T-helper 1 cell treated with Interleukin-12 subunit alpha and Interleukin-12 subunit beta and Interleukin-4 antibody, amounts not matched to agents 30 μg/mL and 1 μg/mL, for 36 hours (primary cell): ENCODE measurements around the gene ZFHX2.

Source experiments
- H3K27ac Mint-ChIP-seq: one replicate; pipeline ENCODE4 v1.8.0; 2021; ENCODE audit warnings: mild to moderate bottlenecking, mixed read lengths
- H3K27me3 Mint-ChIP-seq: one replicate; pipeline ENCODE4 v1.8.0; 2021; ENCODE audit warnings: low read depth, mixed read lengths
- H3K36me3 Mint-ChIP-seq: one replicate; pipeline ENCODE4 v1.8.0; 2021; ENCODE audit warnings: low read depth, mixed read lengths
- H3K4me1 Mint-ChIP-seq: one replicate; pipeline ENCODE4 v1.8.0; 2021; ENCODE audit warnings: low read depth, mixed read lengths
- H3K4me3 Mint-ChIP-seq: one replicate; pipeline ENCODE4 v1.8.0; 2021; ENCODE audit warnings: mild to moderate bottlenecking, moderate library complexity, mixed read lengths
- H3K9me3 Mint-ChIP-seq: one replicate; pipeline ENCODE4 v1.8.0; 2021; ENCODE audit warnings: mixed read lengths

ZFHX2 gene

DNA sequence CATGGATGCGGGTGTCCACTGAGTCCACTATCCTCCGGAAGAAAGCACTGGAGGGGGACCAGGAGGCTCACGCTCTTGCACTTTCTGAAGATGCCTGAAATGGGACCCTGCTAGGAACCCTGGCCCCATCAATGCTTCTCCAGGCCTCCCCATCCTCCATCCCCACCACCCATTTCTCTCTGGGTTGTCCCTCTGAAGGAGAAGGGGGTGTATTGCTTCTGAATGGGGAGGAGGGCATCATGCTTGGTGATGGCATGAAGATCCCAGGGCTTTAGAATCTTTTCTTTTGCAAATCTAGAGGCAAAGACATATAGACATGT lies 27.7 kb upstream of the ZFHX2 start:
- no peaks in the 10 kb centered on the region for H3K9me3 Mint-ChIP-seq
- H3K4me3 Mint-ChIP-seq: no peak overlapping the region
- H3K36me3 Mint-ChIP-seq: no peaks in the 10 kb centered on the region
- no peak overlapping the region for H3K27ac Mint-ChIP-seq
- peaks cover 48% of the 10 kb centered on the region for H3K27me3 Mint-ChIP-seq
- peaks cover 11% of the 10 kb centered on the region for H3K4me1 Mint-ChIP-seq

DNA sequence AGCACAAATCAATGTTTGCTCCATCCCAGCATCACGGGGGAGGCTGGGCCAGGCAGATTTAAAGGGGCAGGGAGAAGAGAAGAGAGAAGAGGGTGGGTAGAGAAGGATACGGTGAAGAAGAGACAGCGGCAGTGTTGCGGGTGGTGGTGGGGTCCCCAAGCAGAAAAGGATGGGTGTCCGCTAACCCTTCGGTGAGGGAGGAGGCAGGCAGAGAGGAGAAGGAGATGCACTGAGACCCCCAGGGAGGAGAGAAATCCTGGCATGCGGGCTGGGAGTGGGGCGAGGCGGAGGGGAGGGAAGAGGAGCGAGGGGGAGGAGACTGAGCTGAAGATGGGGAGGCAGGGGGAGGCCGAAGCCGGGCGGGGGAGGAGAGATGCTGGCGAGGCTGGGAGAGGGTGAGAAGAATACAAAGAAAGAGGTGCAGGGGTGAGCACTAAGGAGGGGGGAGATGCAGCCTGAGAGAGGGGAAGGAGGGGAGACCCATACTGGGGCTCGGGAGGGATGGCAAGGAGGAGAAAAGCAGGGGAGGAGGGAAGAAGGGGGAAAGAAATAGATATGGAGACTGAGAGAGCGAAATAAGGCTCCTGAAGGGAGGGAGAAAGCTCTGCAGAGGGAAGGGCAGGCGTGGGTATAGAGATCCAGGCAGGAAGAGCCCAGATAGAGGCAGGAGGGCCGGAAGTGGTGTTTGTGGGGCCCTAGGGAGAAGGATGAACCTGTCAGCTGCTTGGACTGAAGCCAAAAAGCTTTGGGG lies 27.2 kb upstream of the ZFHX2 start, which contains the start of gene JPH4:
Gene JPH4 (minus strand): TSS at position 231 of the 751 bp plus-strand sequence. CDS start 1,337 bp downstream, outside the sequence.
- no peak within 1 kb of the TSS for H3K27ac Mint-ChIP-seq
- no peaks in the 10 kb centered on the region for H3K36me3 Mint-ChIP-seq
- H3K27me3 Mint-ChIP-seq: peaks cover 48% of the 10 kb centered on the region
- H3K9me3 Mint-ChIP-seq: no peaks in the 10 kb centered on the region
- peak within 1 kb of the TSS; percentile 37 for H3K4me3 Mint-ChIP-seq
- peaks cover 11% of the 10 kb centered on the region for H3K4me1 Mint-ChIP-seq

DNA sequence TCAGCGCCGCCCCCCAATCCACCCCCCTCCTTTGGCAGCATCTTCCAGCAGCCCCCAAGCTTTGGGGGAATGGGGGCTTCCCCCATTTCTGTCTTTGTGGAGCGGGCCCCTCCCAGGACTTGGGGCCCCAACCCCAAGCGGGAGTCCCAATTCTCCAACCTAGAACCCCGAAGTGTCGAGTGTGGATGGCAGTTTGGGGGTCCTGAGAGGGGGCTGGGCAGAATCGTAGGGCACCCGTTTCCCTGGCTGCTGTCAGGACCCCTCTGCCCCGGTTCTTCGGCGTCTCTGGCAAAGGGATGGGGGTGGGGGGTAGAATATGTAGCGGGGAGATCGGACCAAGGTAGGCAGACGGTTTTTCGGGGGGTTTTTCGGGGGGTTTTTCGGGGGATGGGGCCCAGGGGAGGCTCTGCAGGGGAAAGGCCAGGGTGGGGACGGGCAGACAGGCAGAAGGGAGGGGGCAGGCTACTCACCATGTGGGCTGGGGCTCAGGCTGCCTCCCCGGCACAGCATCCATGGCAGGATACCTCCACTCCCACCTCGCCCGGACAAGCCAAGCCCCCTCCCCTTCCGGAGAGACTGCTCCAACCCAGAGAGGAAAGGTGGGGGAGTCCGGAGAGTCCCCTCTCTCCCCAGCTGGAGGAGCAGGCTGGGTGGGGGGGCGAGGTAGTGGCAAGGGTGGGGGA lies 26.3 kb upstream of the ZFHX2 start:
- no peaks in the 10 kb centered on the region for H3K36me3 Mint-ChIP-seq
- H3K9me3 Mint-ChIP-seq: no peaks in the 10 kb centered on the region
- H3K4me3 Mint-ChIP-seq: no peak overlapping the region
- peaks cover 13% of the 10 kb centered on the region for H3K4me1 Mint-ChIP-seq
- H3K27ac Mint-ChIP-seq: no peak overlapping the region
- H3K27me3 Mint-ChIP-seq: peaks cover 52% of the 10 kb centered on the region

DNA sequence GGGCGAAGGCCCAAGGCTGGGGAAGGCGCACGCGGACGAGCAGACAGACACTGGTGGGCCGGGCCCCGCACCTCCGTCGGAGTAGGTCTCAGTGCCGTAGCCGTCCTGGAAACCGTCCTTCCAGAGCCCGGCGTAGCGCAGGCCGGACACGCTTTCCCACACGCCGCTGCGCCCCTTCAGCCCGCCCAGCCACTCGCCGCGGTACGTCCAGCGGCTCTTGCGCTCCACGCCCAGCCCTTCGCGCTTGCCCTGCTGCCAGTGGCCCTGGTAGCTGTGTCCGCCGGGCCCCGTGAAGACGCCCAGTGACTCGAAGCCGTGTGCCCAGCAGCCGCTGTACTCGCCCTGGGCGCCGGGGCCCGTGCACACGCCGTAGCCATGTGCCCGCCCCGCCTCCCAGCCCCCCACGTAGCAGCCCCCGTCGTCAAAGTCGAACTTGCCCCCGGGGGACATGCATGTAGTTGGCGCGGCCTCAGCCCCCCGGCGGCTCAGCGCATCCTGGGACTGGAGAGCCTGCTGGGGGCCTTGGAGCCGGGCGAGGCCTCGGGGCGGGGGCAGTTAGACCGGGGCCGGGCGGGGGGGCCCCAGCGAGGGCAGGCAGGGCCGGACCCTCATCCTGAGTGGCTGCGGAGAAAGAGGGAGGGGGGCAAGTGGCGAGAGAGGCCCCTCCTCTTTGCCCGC lies 25.6 kb upstream of the ZFHX2 start:
- H3K4me3 Mint-ChIP-seq: peak overlapping the region; percentile 2
- H3K36me3 Mint-ChIP-seq: no peaks in the 10 kb centered on the region
- H3K4me1 Mint-ChIP-seq: peaks cover 18% of the 10 kb centered on the region
- H3K9me3 Mint-ChIP-seq: no peaks in the 10 kb centered on the region
- H3K27ac Mint-ChIP-seq: no peak overlapping the region
- peaks cover 57% of the 10 kb centered on the region for H3K27me3 Mint-ChIP-seq

DNA sequence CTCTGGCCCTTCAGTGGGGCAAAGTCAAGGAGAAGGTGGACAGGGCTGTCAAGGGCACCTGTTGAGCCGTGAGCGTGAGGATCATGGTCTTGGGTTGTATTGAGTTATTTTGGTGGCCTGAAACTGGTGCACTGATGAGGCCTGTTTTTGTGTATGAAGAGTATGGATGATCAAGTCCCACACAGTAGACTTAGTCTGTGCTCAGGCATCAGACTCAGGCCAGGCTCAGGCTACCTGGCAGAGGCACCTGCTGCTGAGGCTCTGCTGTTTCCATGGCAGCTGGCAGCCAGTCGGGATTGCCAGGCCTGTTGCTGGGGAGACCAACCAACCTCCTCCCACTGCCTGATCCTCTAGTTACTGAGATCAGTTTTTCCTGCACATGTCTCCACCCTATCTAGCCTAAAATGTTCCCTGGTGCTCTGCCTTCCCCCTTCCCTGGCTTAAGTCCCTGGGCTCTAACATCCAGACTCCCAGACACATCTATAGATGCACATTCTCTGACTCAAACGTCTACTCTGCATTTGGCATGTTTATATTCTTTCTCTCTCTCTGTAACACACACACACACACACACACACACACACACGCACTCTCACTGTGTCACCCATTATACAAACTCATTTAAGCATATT lies 21.9 kb upstream of the ZFHX2 start:
- H3K36me3 Mint-ChIP-seq: no peaks in the 10 kb centered on the region
- no peak overlapping the region for H3K27ac Mint-ChIP-seq
- peaks cover 42% of the 10 kb centered on the region for H3K27me3 Mint-ChIP-seq
- H3K9me3 Mint-ChIP-seq: no peaks in the 10 kb centered on the region
- peaks cover 21% of the 10 kb centered on the region for H3K4me1 Mint-ChIP-seq
- no peak overlapping the region for H3K4me3 Mint-ChIP-seq

DNA sequence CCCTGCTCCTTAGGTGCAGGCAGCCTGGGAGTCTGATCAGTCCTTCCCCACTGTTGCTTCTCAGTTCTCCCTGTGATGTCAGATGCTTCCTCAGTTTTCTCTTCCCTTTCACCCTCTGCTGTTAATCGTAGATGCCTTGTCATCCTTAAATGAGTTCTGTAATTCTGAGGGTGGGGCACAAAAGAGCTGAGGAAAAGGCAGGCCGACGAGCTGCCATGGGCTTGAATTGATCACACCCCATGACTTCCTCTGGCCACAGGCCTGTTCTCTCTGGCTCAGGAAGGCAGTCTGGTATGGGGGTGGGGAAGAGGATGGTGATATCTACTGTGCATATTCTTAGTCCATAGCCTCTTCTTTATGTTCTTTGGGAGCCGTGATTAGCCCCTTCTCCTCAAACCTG lies 21.3 kb upstream of the ZFHX2 start:
- Mint-ChIP-seq H3K27me3 (peaks cover 35% of the 10 kb centered on the region), H3K4me1 (peaks cover 25% of the 10 kb centered on the region), H3K4me3 (no peak overlapping the region), H3K27ac (no peak overlapping the region), H3K36me3 (no peaks in the 10 kb centered on the region), H3K9me3 (no peaks in the 10 kb centered on the region)

DNA sequence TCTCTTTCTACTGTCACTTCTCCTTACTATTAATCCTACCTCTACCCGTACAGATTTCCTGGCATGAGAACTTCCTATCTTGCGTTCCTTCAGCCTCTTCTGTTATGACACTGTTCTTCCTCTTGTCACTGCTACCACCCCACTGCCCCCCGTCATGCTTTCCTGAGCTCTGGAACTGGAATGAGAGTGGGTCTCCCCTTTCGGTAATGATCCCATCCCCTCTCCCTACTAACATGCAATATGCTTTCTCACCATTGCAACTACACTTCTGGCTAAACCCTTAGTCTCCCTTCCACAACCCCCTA lies 20.9 kb upstream of the ZFHX2 start:
- Mint-ChIP-seq H3K9me3 (no peaks in the 10 kb centered on the region), H3K36me3 (peaks cover 2% of the 10 kb centered on the region), H3K4me1 (peaks cover 29% of the 10 kb centered on the region), H3K4me3 (no peak overlapping the region), H3K27ac (no peak overlapping the region), H3K27me3 (peaks cover 33% of the 10 kb centered on the region)

DNA sequence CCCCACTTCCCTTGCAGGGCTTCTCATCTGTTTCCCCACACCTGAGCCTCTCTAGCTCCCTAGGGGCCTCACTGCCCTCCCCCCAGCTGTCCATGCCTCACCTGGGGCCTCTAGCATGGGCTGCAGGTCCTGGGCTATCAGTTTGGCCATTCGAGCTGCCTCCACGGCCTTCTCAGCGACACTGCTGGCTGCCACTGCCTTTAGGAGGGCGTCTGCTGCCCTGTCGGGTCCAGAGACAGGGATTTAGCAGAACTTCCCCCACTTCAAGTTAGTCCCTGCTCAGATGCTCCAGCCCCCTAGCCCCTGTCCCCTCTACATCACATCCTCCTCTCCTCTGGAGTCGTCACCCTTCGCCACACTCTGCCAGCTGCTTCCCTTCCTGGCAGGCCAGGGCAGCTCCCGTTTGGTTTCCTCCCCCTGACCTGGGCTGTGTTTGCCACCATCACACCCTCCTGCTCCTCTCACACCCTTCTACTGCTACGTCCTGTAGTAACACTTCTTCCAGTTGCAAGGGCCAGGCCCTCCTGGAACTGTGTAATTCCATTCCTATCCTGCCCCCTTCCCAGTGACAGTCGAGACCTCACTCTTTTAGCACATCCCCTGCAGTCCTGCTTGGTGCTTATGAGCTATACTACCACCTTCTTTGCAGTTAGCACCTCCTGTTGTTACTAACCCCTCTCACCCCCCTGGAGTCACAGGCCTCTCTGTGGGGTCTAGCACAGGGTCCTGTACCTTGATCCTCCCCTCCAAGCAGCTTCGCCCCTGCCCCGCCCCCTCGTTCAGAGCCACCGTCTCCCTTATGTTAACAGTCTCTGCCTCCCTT lies 20.3 kb upstream of the ZFHX2 start:
- Mint-ChIP-seq H3K4me1 (peaks cover 29% of the 10 kb centered on the region), H3K4me3 (no peak overlapping the region)

DNA sequence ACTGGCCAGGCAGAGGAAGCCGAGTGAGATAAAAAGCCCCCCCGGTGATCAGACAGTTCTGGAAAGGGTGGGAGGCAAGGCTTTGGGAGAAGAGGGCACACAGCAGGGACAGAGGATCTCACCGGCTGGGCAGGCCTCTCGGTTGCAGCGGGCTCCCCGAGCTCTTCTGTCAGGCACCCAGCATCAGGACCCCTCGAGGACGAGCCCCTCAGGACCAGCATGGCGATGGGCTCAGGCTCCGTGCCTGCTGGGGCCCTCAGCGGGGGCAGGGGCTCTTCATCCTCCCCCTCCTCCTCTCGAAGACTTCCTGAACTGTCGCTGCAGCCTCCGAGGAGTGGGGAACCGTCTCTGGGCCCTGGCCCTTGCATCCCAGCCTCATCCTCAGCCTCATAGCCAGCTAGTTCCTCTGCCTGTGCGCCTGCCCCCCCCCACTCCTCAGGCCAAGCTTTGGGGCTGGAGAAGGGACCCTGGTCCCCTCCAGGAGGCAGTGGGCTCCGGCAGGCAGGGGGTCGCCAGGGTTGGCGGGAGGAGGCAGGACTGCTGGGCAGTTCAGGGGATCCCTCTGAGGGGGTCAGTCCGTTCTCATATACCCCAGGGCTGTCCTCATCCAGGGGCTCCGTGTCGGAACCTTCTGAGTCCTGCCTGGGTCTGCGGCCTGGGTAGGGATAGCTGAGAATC lies 19.4 kb upstream of the ZFHX2 start:
- Mint-ChIP-seq H3K4me3 (no peak overlapping the region), H3K36me3 (peaks cover 4% of the 10 kb centered on the region), H3K27ac (no peak overlapping the region), H3K9me3 (no peaks in the 10 kb centered on the region), H3K4me1 (peaks cover 30% of the 10 kb centered on the region), H3K27me3 (peaks cover 22% of the 10 kb centered on the region)

More for the DNA sequence above, 20.3 kb upstream of the ZFHX2 start:
- Mint-ChIP-seq H3K9me3 (no peaks in the 10 kb centered on the region), H3K27ac (no peak overlapping the region), H3K36me3 (peaks cover 4% of the 10 kb centered on the region), H3K27me3 (peaks cover 30% of the 10 kb centered on the region)

DNA sequence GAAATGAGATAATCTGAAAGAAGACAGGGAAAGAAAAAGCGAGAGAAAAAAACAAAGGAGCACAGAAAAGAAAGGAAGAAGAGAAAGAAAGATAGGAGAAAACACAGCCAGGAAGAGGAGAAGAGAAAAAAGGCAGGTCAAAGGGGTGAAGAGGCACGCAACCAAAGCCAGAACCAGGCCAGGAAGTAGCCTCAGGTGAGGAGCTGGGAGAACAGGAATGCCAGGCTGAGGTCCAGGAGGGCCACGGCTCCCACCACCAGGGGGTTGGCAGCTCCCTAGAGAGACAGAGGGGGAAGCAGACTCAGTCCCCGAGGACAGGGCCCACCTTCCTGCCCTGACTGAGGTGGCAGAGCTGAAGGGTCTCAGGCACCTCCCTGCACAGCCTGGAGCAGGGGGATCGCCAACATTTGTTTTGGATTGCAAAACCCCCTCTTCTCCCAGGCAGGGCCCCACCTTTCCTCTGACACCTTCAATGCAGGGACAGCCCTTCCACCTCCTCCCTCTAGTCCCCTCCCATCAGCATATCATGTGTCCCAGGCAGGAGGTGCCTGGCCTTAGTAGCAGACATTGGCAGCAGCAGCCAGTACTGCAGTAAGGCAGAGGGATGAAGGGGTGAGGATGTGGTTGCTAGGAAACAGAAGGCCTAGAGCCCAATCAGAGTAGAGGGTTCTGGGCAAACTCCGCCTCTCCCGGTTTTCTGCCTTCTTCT lies 18.0 kb upstream of the ZFHX2 start:
- peaks cover 13% of the 10 kb centered on the region for H3K27me3 Mint-ChIP-seq
- no peaks in the 10 kb centered on the region for H3K9me3 Mint-ChIP-seq
- no peak overlapping the region for H3K4me3 Mint-ChIP-seq
- peaks cover 30% of the 10 kb centered on the region for H3K4me1 Mint-ChIP-seq
- peaks cover 13% of the 10 kb centered on the region for H3K36me3 Mint-ChIP-seq
- no peak overlapping the region for H3K27ac Mint-ChIP-seq

DNA sequence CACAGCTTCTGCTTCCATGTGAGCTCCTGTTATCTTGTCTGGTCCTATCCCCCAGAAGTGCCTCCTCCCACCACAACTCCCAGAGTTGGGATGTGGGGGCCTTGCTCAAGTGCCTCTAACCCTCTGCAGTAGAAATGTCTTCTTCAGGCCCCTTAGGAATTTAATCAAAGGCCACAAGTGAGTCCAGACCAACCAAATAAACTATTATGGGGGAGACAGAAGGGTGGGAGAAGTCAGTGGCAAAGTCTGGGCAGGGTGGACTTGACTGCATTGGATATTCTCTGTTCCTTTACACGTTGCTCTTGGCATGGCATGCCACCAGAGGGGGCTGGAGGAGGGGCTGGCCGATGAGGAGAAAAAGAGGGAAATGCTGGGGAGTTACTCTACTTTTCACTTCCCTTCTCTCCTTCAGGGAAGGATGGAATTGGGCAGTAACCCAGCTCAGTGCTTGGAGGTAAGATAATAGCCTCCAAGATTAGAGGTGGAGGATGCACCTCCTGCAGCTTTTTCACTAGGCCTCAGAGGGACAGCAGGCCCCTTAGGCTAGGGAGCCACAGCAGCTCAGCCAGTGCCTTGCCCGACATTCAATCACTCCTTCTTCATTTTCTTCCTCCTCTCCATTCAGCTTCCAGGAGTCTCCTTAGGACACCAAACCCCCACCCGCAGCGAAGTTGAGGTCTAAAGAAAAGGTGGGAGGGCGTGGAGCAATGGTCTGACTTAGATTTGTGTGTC lies 17.2 kb upstream of the ZFHX2 start:
- peaks cover 10% of the 10 kb centered on the region for H3K27me3 Mint-ChIP-seq
- H3K4me3 Mint-ChIP-seq: peak overlapping the region; percentile 67
- H3K27ac Mint-ChIP-seq: peak overlapping the region; percentile 97
- peaks cover 17% of the 10 kb centered on the region for H3K36me3 Mint-ChIP-seq
- H3K4me1 Mint-ChIP-seq: peaks cover 30% of the 10 kb centered on the region
- H3K9me3 Mint-ChIP-seq: no peaks in the 10 kb centered on the region

DNA sequence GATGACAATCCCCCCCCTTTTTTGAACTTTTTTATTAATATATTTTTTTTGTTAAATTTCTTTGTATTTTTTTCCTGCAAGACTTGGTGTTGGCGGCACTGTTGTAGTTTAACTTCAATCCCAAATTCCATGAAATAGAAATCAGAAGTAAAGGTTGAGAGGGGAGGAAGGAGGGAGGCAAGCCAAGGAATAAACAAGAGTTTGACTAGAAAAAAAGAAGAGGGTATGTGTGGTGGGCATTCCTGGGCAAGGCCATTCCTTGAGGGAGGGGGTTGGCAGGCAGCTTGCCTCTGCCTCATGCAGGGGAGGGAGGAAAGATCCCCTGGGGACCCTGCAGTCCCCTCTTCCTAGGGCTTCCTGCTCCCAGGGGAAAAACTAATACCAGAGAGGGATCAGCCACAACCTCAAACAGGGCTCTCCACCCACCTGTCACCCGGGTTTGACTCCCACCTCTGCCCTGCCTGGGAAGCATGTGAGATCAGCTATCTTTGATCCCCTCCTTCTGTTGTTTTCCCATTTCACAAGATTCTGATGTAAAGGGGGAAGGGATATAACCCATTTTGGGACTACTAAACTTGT lies 16.5 kb upstream of the ZFHX2 start:
- H3K4me3 Mint-ChIP-seq: peak overlapping the region; percentile 99
- H3K36me3 Mint-ChIP-seq: peaks cover 17% of the 10 kb centered on the region
- H3K9me3 Mint-ChIP-seq: no peaks in the 10 kb centered on the region
- H3K27ac Mint-ChIP-seq: peak overlapping the region; percentile 97
- peaks cover 8% of the 10 kb centered on the region for H3K27me3 Mint-ChIP-seq
- peaks cover 30% of the 10 kb centered on the region for H3K4me1 Mint-ChIP-seq
